Activated CD4-positive, CD25-positive, alpha-beta regulatory T cell (primary cell): ENCODE data around the gene ACSL5.
"Not testable (repeated sequence)": the region's sequence is repeated elsewhere in the genome, so short reads cannot be mapped to it uniquely, and the experiment has no call there.

Experiments
- DNase-seq, 4 experiments: peaks; one replicate each; lab custom pipeline; 2025; lab: John Stamatoyannopoulos, UW

ACSL5 gene

GRCh38 chr10:112352044-112352443 lies 21.9 kb upstream of the ACSL5 start:
- DNase-seq, result no peak

- DNase-seq, result no peak
Observed at GRCh38 chr10:112353046-112353445, 20.9 kb upstream of the ACSL5 start.

- DNase-seq, result no peak
Observed at GRCh38 chr10:112356686-112357085, 17.2 kb upstream of the ACSL5 start.

GRCh38 chr10:112359606-112360307 lies 14.2 kb upstream of the ACSL5 start:
- no peak for DNase-seq

GRCh38 chr10:112360308-112361270 lies 13.3 kb upstream of the ACSL5 start:
- DNase-seq, result no peak

- DNase-seq, result no peak
Observed at GRCh38 chr10:112361951-112362751, 11.8 kb upstream of the ACSL5 start.

- DNase-seq, result no peak
Observed at GRCh38 chr10:112362833-112363232, 11.1 kb upstream of the ACSL5 start.

- no peak for DNase-seq
Observed at GRCh38 chr10:112363696-112364688, 9.9 kb upstream of the ACSL5 start.

- DNase-seq, result no peak
Observed at GRCh38 chr10:112365014-112365432, 8.9 kb upstream of the ACSL5 start.

GRCh38 chr10:112365451-112365850 lies 8.5 kb upstream of the ACSL5 start:
- DNase-seq, result no peak

- no peak for DNase-seq
Observed at GRCh38 chr10:112366992-112367391, 6.9 kb upstream of the ACSL5 start.

GRCh38 chr10:112367516-112367915 lies 6.4 kb upstream of the ACSL5 start:
- no peak for DNase-seq

GRCh38 chr10:112369495-112370423 lies 4.2 kb upstream of the ACSL5 start:
- no peak for DNase-seq

GRCh38 chr10:112370424-112370819 lies 3.5 kb upstream of the ACSL5 start:
- no peak for DNase-seq

GRCh38 chr10:112371326-112371725 lies 2.6 kb upstream of the ACSL5 start:
- not testable (repeated sequence) for DNase-seq

- not testable (repeated sequence) for DNase-seq
Observed at GRCh38 chr10:112372182-112372810, 1.6 kb upstream of the ACSL5 start.

GRCh38 chr10:112374724-112375541 lies 1.0 kb downstream of the ACSL5 start:
- no peak for DNase-seq

GRCh38 chr10:112375721-112376395 lies 1.9 kb downstream of the ACSL5 start:
- peak; percentile 8 to 17 (median 16) for DNase-seq
